A673 (cell line): ENCODE measurements around the gene INHBC. TPM values are rescaled to one million over a fixed set of nuclear protein-coding genes. Genes with fewer than 3 reads are reported as not detected.

Experiments
- BruUV-seq: library from RNA; stranded (reverse); fragments of 400-500 nt; replicated peaks from 2 replicates; lab custom pipeline; 2021; lab: Mats Ljungman, UMichigan
- CTCF ChIA-PET: fragments of 300-600 bp; sonication (Branson Sonifier 250); formaldehyde crosslinking; loops from one replicate; lab custom pipeline; 2022; ENCODE audit warnings: antibody characterized with exemption; lab: Charles Lee
- POLR2A ChIA-PET: fragments of 300-600 bp; sonication (Branson Sonifier 250); formaldehyde crosslinking; loops from one replicate; lab custom pipeline; 2022; ENCODE audit warnings: antibody characterized with exemption; ENCODE audit not compliant: low non-redundant PET; lab: Charles Lee
- DNase-seq: peaks from one replicate; pipeline ENCODE4 v3.0.0-alpha.2; 2015; ENCODE audit warnings: low spot score
- H3K27ac ChIP-seq: fragments of 200-600 bp; sonication (generic); 2 replicates; pipeline ENCODE4 v1.5.1; 2016; ENCODE audit warnings: mixed run types, low read depth, mild to moderate bottlenecking, mixed read lengths, antibody characterized with exemption, low read length; ENCODE audit not compliant: poor library complexity, severe bottlenecking
- H3K27me3 ChIP-seq: fragments of 200-600 bp; sonication (generic); replicated peaks from 2 replicates; pipeline ENCODE4 v1.6.1; 2017; ENCODE audit warnings: mixed run types, low read depth, mild to moderate bottlenecking, mixed read lengths, antibody characterized with exemption, low read length; ENCODE audit not compliant: insufficient read depth, poor library complexity
- H3K36me3 ChIP-seq: fragments of 200-600 bp; sonication (generic); 2 replicates; pipeline ENCODE4 v1.6.1; 2016; ENCODE audit warnings: mixed run types, mild to moderate bottlenecking, mixed read lengths, antibody characterized with exemption, low read length; ENCODE audit not compliant: insufficient read depth, poor library complexity, severe bottlenecking
- H3K4me1 ChIP-seq: fragments of 200-600 bp; sonication (generic); 2 replicates; pipeline ENCODE4 v1.6.1; 2017; ENCODE audit warnings: mixed run types, mild to moderate bottlenecking, mixed read lengths, antibody characterized with exemption, low read length; ENCODE audit not compliant: insufficient read depth, poor library complexity, severe bottlenecking
- H3K4me3 ChIP-seq: fragments of 200-600 bp; sonication (generic); 2 replicates; pipeline ENCODE4 v1.5.1; 2016; ENCODE audit warnings: low read depth, mixed run types, mild to moderate bottlenecking, mixed read lengths, low read length; ENCODE audit not compliant: poor library complexity, severe bottlenecking
- H3K9me3 ChIP-seq: fragments of 200-600 bp; sonication (generic); 2 replicates; pipeline ENCODE4 v1.6.1; 2016; ENCODE audit warnings: mixed run types, low read depth, mild to moderate bottlenecking, mixed read lengths, antibody characterized with exemption, low read length; ENCODE audit not compliant: poor library complexity, severe bottlenecking
- CTCF ChIP-seq: fragments of 300-800, 200-600 bp; sonication (generic); conservative IDR thresholded peaks from 2 replicates; pipeline ENCODE4 v1.5.1; 2017; ENCODE audit warnings: low read depth, mild to moderate bottlenecking, antibody characterized with exemption, low read length, moderate library complexity, mixed read lengths
- EZH2 ChIP-seq: fragments of 200-600 bp; sonication (generic); IDR thresholded peaks from 2 replicates; pipeline ENCODE4 v1.6.1; 2017; ENCODE audit warnings: borderline replicate concordance, low read depth, mild to moderate bottlenecking, mixed read lengths, antibody characterized with exemption, low read length; ENCODE audit not compliant: poor library complexity, severe bottlenecking
- intact Hi-C: fragments of 100-400 bp; cut with micrococcal nuclease; formaldehyde crosslinking; loops from one replicate; pipeline ENCODE4 v1.10.0; 2022; ENCODE audit not compliant: unreplicated experiment
- total RNA-seq: library from RNA; stranded (reverse); gene quantifications from 2 replicates; pipeline ENCODE4 v1.2.3, GENCODE V29; 2021

The INHBC gene
- total RNA-seq, 1 experiment from 2014 or later, result not detected

- no peak for DNase-seq
- H3K4me3 ChIP-seq, result no peak overlapping the region
- H3K36me3 ChIP-seq, result peaks cover 68% of the 10 kb centered on the region
- no peaks in the 10 kb centered on the region for H3K9me3 ChIP-seq
- POLR2A ChIA-PET, result no interaction called here
- no peaks in the 10 kb centered on the region for H3K27me3 ChIP-seq
- no TSS peak for BruUV-seq
- CTCF ChIA-PET, result no interaction called here
- TF ChIP-seq CTCF (no peak), EZH2 (no peak)
- no peaks in the 10 kb centered on the region for H3K4me1 ChIP-seq
- intact Hi-C loops, result no loop called here
- no peak overlapping the region for H3K27ac ChIP-seq
Measured at GRCh38 chr12:57497223-57498131, 62.9 kb downstream of the INHBC start.

- ChIA-PET CTCF (no interaction called here), POLR2A (no interaction called here)
- Histone ChIP-seq H3K27ac (no peak overlapping the region), H3K27me3 (no peaks in the 10 kb centered on the region), H3K4me1 (no peaks in the 10 kb centered on the region), H3K36me3 (peaks cover 66% of the 10 kb centered on the region), H3K4me3 (no peak overlapping the region), H3K9me3 (no peaks in the 10 kb centered on the region)
- DNase-seq, result no peak
- BruUV-seq, result no TSS peak
- TF ChIP-seq EZH2 (no peak), CTCF (peak; percentile 24; the same call in 1 of the 2 replicates)
- intact Hi-C loops, result no loop called here
Measured at GRCh38 chr12:57498132-57498502, 63.5 kb downstream of the INHBC start.

- Histone ChIP-seq H3K27me3 (no peaks in the 10 kb centered on the region), H3K36me3 (peaks cover 69% of the 10 kb centered on the region), H3K9me3 (no peaks in the 10 kb centered on the region), H3K4me3 (no peak overlapping the region), H3K4me1 (no peaks in the 10 kb centered on the region), H3K27ac (no peak overlapping the region)
- BruUV-seq, result no TSS peak
- DNase-seq, result no peak
- intact Hi-C loops, result no loop called here
- ChIA-PET CTCF (no interaction called here), POLR2A (no interaction called here)
- TF ChIP-seq CTCF (0 out of 2 replicates have a peak, but pooled peaks have one; percentile 4), EZH2 (no peak)
Measured at GRCh38 chr12:57498571-57498970, 64.0 kb downstream of the INHBC start.
